ENCODE measurements around the gene NFATC4.
A peak's percentile ranks its signal among the peaks of the same experiment; 100 is the strongest.

The NFATC4 gene

DNA sequence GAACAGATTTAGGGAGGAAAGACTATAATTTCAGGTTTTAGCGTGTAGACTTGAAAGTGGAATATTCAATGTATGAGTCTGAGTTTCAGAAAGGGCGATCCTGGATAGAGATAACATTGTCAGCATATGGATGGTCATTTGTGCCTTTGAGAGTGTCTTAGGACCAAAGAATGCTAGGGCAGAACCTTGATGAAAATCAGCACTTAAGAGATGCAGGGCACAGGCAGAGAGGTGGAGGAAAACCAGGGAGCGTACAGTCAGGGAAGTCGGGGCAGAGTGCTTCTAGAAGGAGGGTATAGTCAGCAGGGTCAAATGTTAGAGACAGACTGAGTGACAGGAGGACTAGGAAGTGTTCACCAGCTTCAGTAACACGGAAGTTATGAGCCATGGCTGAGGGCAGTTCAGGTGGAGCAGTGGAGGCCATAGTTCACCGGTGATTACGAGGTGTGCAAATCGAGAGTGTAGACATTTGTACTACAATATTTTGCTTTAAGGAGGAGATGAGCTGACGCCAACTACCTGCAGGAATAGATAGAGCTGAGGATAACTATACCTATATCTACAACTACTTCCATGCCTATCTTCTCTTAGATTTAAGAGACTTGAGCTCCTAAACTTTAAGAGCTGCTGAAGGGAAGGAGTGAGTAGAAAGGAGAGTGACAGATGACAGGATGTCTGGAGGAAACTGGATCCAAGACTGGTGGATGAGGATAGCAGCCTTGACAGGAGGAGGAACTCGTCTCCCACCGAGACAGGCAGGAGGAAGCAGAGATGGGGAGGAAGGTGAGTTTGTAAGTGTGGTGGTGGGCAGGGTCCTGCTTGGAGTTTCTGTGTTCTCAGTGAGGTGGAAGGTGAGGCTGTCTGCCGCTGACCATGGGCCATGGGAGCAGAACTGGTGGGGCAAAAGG lies 55.0 kb downstream of the NFATC4 start:
- no peak overlapping the region for H3K4me3 ChIP-seq (ENCODE audit: low read length)
- no peak for TF ChIP-seq ZNF274 (IDR thresholded peaks at IDR 0.05; ENCODE audit: low read depth, low read length)

DNA sequence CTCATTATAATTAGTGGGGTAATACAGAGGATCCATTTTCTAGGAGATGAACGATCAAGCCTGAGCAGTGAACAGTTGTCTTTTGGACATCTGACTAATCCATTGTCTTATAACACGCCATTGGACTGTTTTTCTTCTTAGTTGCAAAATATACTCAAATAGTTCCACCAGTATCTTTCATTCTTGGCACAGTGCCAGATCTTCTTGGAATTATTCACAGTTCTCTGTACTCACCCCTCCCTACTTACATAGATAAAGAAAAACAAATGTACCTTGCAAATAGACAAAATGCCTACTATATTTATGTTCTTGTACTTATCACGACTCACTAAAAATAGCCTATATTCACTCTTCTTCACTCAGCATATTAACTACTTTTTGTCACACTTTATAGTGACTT lies 57.7 kb downstream of the NFATC4 start:
- no peak overlapping the region for H3K4me3 ChIP-seq (ENCODE audit: low read length)
- no peak for TF ChIP-seq ZNF274 (IDR thresholded peaks at IDR 0.05; ENCODE audit: low read depth, low read length)

DNA sequence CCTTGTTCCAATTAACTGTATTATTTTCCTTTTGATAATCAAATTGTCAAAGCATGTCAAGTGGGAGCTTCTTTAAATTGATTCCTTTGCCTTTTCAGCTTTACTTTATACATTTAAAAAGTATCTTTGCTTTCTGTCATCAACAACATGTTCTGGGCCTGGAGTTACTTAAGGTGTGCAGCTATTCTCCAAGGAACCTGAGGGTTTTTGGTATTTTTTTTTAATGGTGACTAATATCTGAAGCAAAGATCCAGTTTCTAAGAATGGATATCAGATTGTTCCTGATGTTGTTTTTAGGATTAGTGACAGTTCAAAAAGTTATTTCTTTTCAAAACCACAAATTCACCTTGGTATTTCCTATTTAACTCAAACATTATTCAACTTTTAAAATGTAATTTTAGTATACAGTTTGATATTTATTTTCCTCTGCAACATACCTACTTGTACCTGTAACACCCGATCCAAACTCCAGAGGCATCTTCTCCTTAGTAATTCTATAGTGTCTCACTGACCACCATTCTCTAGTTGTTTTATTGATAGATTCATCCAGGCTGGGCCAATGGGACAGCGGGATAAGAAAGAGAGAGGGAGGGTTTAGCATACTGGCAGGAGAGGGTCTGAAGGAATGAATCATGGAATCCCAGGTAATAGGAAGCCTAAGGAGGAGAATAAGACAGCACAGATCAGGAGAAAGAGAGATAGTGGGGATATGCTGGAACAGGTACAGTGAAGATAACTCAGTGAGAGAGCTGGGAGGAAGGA lies 58.3 kb downstream of the NFATC4 start:
- no peak for TF ChIP-seq ZNF274 (IDR thresholded peaks at IDR 0.05; ENCODE audit: low read depth, low read length)
- H3K4me3 ChIP-seq (ENCODE audit: low read length): no peak overlapping the region

DNA sequence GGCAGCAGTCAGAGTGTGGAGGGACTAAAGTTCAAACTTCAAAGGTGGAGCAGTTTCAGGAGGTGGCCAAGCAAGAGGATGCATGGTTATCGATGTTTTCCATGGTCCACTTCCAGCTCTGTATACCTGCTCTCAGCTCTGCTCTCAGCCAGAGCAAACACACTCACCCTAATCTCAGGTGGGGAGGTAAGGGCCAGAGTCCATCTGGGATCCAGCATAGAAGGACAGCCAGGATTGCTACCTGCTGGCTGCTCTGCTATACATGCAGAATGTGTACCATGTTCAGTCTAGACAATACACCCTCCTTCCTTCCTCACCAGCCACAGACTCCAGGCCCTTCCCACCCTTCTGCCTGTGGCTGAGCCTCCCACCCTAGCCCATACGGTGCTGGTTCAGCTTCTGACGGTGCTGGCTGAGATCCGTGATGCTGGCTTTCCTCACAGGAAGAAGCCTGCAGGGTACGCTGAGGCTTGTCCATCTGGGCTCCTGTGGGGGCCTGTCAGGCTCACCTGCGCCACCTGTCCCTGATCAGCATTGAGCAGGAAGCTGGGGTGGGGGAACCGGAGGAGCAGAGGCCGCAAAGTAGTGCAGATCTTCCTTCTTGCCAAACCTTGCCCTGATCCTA lies 59.0 kb downstream of the NFATC4 start:
- no peak overlapping the region for H3K4me3 ChIP-seq (ENCODE audit: low read length)
- TF ChIP-seq ZNF274 (IDR thresholded peaks at IDR 0.05; ENCODE audit: low read depth, low read length): no peak

DNA sequence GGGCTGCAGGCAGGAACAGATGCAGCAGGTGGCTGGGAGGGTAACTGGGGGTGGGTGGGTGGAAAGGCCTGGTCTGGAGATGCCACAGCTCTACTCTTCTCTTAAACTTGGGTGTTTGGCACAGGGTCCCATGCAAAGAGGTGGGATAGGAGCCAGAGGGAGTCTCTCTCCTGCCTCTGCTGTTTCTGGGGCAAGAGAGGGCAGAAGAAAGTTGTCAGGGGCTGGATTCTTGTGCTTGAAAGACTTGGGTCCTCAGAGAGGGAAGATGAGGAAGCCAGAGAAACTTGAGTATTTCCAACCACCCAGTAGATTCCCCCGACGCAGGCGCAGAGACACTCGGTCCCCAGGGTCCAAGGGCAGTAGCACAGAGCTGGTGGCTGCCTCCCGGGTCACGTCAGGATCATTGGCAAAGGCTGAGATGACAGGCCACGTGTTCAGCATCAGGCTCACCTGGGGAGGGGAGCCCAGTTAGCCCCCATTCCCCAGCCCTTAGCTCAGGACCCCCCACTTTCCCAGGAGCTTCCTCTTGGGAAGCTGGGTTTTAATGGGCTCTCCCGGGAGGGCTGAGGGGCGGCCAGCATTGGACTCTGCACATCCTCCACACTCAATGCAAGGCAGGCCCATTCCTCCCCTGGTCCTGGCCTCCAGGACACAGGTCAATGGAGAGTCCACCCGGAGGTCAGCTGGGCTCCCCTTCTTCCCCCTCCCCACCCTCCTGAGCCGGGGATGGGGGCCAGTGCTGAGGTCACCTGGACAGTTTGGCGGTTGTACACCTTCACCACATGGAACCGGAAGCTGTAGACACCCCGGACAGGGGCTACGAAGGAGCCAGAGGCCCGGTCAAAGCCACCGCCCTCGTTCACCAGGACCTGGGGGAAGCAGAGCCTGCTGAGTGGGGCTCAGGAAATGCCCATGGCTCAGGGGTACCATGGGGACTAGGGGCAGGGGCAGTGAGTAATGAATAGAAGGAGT lies 59.8 kb downstream of the NFATC4 start:
- H3K4me3 ChIP-seq (ENCODE audit: low read length): no peak overlapping the region

DNA sequence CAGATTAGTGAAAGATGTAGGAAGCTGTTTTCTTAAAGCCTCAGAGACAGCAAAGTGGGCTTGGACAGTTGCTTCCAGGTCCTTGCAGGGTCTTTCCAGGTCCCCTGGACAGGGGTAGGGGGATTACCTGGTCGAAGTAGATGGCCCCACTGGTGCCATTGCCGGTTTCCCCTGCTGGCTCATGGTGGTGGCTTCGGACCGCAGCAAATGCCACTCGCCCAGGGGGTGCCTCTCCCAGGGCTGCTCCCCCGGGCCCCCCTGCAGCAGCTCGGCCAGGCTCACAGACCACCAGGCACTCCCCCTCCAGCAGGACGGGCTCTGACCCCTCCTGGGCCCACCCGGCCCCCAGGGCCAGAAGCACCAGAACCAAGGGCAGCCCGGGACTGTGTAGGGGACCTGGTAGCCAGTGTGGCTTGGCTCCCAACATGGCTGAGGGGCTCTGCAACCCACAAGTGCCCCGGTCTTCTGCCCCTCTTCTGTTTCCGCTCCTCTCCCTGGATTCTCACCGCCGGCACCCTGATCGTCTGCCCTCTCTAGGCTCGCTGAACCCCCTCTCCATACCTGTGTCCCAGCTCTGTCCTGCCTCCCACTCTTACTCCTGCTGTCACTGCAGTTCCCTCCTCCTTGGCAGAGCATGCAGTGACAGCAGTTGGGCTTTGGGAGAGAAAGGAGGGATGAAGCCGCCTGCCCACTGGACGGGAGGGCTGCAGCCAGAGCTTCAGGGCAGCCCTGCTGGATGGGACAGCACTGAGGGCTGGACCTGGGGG lies 60.8 kb downstream of the NFATC4 start:
- no peak for TF ChIP-seq ZNF274 (IDR thresholded peaks at IDR 0.05; ENCODE audit: low read depth, low read length)
- peak overlapping the region; percentile 89; the same call in 1 of the 2 replicates for H3K4me3 ChIP-seq (ENCODE audit: low read length)

More for the DNA sequence above, 59.8 kb downstream of the NFATC4 start:
- TF ChIP-seq ZNF274 (IDR thresholded peaks at IDR 0.05; ENCODE audit: low read depth, low read length): no peak

Measured in GM08714 (cell line).